ENCODE data around the gene QSOX2.

The QSOX2 gene

DNA sequence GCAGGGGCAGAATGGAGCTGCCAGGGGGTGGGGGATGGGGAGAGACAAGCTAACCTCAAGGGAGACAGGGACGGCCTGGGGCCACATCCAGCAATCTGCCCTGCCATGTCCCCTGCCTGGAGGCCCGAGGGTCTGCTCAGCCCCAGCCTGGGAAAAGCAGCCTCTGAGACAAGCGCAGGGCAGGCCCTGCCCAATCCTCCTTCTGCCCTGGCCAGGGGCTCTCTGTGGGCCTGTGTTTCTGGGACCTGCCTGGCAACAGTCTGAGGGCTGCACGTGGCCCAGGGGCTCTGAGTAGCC, 13.9 kb upstream of the QSOX2 start:
- no peak for DNase-seq (ENCODE audit: extremely low read depth, low read depth)
- no peak overlapping the region for H3K4me3 ChIP-seq (replicated peaks; ENCODE audit: low read depth, low read length)
- TF ChIP-seq, protein P1, sequence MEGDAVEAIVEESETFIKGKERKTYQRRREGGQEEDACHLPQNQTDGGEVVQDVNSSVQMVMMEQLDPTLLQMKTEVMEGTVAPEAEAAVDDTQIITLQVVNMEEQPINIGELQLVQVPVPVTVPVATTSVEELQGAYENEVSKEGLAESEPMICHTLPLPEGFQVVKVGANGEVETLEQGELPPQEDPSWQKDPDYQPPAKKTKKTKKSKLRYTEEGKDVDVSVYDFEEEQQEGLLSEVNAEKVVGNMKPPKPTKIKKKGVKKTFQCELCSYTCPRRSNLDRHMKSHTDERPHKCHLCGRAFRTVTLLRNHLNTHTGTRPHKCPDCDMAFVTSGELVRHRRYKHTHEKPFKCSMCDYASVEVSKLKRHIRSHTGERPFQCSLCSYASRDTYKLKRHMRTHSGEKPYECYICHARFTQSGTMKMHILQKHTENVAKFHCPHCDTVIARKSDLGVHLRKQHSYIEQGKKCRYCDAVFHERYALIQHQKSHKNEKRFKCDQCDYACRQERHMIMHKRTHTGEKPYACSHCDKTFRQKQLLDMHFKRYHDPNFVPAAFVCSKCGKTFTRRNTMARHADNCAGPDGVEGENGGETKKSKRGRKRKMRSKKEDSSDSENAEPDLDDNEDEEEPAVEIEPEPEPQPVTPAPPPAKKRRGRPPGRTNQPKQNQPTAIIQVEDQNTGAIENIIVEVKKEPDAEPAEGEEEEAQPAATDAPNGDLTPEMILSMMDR (IDR thresholded peaks at IDR 0.05; ENCODE audit: low read depth, low read length, missing control alignments), result no peak

DNA sequence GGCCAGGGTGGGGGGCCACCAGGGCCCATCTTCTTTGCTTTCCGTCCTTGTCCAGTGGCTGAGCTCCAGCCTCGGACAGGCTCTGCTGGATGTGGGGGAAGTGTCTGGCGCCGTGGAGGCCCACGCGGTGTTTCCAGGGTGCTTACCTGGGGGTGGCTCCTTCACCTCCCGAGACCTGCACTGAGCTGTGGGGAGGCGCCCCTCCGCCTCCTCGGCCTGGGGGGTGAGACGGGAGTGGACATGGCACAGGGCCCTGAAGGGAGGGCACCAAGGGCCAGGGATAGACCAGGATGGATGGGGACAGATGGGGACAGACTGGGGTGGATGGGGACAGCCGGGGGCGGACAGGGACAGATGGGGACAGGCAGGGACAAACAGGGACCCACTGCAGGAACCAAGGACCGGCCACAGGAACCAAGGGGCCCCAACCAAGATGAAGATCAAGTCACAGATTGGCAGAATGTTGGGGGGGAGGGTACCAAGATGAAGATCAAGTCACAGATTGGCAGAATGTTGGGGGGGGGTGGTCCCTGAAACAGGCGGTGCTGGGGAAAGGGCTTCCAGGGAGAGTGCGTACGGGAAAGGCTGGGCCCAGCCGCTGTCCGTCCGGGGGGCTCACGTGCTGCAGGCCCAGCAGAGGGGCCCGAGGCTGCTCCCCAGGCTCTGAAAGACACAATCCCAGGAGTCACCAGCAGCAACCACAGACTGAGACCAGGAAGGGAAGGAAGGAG, 13.3 kb upstream of the QSOX2 start:
- TF ChIP-seq, protein P1 (IDR thresholded peaks at IDR 0.05; ENCODE audit: low read depth, low read length, missing control alignments), result no peak
- no peak for DNase-seq (ENCODE audit: extremely low read depth, low read depth)
- no peak overlapping the region for H3K4me3 ChIP-seq (replicated peaks; ENCODE audit: low read depth, low read length)

DNA sequence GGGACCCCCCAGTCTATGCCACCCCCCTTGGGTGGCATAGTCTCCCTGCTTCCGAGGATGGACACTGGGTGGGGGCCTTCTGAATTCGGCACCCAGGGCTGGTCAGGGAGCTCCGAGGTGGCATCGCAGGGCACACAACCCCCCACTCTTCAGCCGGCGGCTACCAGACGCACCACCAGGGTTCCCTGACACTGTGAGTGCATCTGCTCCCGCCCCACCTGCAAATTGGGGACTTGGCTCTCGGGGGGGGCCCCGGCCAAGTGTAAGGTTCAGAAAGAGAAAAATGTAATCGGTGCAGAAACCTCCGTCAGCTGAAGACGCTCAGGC, 12.7 kb upstream of the QSOX2 start:
- no peak for DNase-seq (ENCODE audit: extremely low read depth, low read depth)
- TF ChIP-seq, protein P1 (IDR thresholded peaks at IDR 0.05; ENCODE audit: low read depth, low read length, missing control alignments), result no peak
- H3K4me3 ChIP-seq (replicated peaks; ENCODE audit: low read depth, low read length), result no peak overlapping the region

DNA sequence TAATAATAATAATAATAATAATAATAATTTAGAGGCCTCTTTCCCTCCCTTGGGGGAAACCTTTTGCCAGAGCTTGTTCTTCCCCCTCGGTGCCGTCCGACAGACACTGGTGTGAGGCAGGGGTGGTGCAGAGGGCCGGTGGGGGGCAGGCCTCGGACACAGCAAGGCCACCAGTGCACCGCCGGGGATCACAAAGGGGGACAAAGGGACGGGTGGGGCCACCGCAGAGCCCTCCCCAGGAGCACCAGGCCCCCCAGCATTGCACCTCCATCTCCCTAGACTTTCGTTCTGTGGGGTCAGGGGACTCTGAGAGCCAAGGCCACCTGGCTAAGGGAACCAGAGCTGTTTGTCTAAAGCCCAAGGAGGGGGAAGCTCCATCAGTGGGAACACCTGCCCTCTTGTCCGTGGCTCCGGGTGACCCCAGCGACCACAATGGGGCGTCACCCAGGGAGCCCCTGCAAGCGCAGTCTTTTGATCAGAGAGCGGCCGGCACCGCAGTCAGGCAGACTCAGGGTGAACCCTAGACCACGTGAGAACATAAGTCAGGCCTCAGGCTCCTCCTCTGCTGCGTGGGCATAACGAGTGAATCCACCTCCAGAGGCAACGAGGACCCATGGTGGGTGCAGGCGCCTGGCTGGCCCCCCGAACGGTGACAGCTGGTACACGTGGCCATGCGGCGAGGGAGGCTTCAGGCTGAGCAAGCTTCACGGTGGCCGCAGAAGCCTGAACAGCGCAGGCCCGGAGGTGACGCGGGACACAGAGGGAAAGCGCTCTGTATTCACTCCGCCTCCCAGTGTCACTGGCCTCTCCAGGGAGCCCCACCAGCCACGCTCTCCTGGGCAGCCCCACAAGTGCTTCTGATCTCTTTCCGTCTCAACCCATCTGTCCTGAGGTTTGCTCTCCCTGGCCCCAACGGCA, 12.0 kb upstream of the QSOX2 start:
- H3K4me3 ChIP-seq (replicated peaks; ENCODE audit: low read depth, low read length), result no peak overlapping the region
- no peak for DNase-seq (ENCODE audit: extremely low read depth, low read depth)
- TF ChIP-seq, protein P1 (IDR thresholded peaks at IDR 0.05; ENCODE audit: low read depth, low read length, missing control alignments), result no peak

DNA sequence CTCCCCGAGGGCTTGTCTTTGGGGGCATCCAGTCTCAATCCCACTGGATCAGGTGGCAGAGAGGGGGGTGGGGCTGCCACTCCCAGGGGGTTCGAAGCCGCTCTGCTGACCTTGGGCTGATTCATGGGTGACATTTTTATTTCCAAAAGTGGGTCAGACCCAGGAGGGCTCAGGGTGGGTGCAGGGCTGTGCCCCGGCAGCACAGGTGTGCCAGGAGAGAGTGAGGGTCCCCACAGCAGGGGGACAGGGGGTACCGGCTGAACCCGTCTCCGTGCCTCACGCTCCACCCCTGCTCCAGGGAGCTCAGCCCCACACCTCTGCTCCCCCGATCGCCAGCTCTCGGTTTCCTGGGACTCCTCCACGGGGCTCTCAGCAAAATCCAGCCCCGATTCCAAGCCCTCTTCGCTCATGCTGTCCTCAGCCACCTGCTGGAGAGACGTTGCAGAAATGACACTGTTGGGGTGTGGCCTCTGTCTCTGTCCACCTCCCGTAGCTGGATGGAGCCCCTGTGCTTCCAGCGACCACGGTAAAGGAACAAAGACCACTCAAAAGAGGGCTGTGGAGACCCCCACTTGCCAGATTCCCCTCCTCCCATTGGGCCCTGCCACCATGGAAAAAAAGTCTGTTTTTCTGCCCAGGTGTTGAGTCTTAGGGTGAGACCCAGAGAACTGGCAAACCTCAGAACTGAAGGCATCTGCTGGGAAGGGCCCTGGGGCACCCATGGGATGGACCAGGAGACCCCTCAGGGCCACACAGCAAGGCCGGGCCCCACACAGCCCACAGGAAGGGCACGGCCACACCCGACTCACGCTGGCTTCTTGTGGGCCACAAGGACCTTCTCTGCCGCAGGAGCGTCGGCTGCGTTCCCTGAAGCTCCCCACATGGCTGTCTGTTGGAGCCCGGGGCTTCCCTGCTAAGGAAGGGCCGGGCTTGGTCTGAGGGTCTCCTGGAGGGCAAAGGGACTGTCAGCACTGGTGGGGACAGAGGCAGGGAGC, 10.6 kb upstream of the QSOX2 start:
- no peak for DNase-seq (ENCODE audit: extremely low read depth, low read depth)
- H3K4me3 ChIP-seq (replicated peaks; ENCODE audit: low read depth, low read length), result no peak overlapping the region
- TF ChIP-seq, protein P1 (IDR thresholded peaks at IDR 0.05; ENCODE audit: low read depth, low read length, missing control alignments), result peak; percentile 14

DNA sequence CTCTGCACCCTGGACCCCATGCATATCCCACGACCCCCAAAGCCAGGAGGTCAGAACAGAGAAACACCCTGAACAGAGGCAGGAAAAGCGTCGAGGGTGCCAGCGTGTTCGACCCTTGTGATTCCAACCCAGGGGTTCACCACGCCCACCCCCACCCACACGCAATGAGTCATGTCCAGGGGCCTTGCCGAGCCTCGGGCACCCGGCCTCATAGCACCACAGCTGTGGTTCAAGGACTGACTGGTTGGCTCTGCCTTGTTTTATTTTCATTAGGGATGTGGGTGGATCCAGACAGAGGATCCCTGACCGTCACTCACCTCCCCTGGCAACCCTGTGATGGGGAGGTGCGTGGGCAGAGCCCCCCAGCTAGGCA, 9.5 kb upstream of the QSOX2 start:
- no peak for DNase-seq (ENCODE audit: extremely low read depth, low read depth)
- H3K4me3 ChIP-seq (replicated peaks; ENCODE audit: low read depth, low read length), result no peak overlapping the region
- TF ChIP-seq, protein P1 (IDR thresholded peaks at IDR 0.05; ENCODE audit: low read depth, low read length, missing control alignments), result no peak

Data from HFF-Myc (cell line).